Lower lobe of right lung (tissue), 2 donors: ENCODE results near the gene NT5C2. TPM values are rescaled to one million over a fixed set of nuclear protein-coding genes. Genes with fewer than 3 reads are reported as not detected.

Experiments
- ATAC-seq, 2 donors: fragments of 200-7000 bp; cut with Tn5 transposase; one replicate each; pipeline ENCODE4 v1.9.1; 2020 to 2022; ENCODE audit warnings: mild to moderate bottlenecking in 2 of 2, moderate library complexity in 2 of 2
- DNase-seq: peaks from one replicate; pipeline ENCODE4 v3.0.0-alpha.2; 2020
- H3K27ac ChIP-seq: fragments of 200-600 bp; one replicate; pipeline ENCODE4 v1.8.0; 2022
- H3K27me3 ChIP-seq: fragments of 200-600 bp; one replicate; pipeline ENCODE4 v1.8.0; 2022; ENCODE audit warnings: low read depth
- H3K36me3 ChIP-seq: fragments of 200-600 bp; one replicate; pipeline ENCODE4 v1.8.0; 2022; ENCODE audit warnings: mild to moderate bottlenecking
- H3K4me1 ChIP-seq: fragments of 200-600 bp; one replicate; pipeline ENCODE4 v1.8.0; 2022
- H3K4me3 ChIP-seq: fragments of 200-600 bp; one replicate; pipeline ENCODE4 v1.8.0; 2022; ENCODE audit warnings: mild to moderate bottlenecking
- H3K9me3 ChIP-seq: fragments of 200-600 bp; one replicate; pipeline ENCODE4 v1.8.0; 2022
- intact Hi-C: fragments of 100-400 bp; cut with DNase I; formaldehyde crosslinking; loops from one replicate; pipeline ENCODE4 v1.11.0; 2022
- total RNA-seq: library from RNA; stranded (reverse); fragmentation: NEBNext Ultra II Directional; extraction: Animal tissue kit (Norgen Biotek cat#: 25700); gene quantifications from one replicate; pipeline ENCODE4 v1.2.1, GENCODE V29; 2021
- TF ChIP-seq, protein P1 (sequence below): fragments of 200-600 bp; IDR thresholded peaks from one replicate; pipeline ENCODE4 v1.8.0; 2022; ENCODE audit warnings: antibody characterized with exemption, mild to moderate bottlenecking
- donor health status: DM: no; HTN: yes; CAD: no; lungs with severe emphysema.

The NT5C2 gene
- total RNA-seq, 1 donor from 2014 or later, result 105 TPM

DNA sequence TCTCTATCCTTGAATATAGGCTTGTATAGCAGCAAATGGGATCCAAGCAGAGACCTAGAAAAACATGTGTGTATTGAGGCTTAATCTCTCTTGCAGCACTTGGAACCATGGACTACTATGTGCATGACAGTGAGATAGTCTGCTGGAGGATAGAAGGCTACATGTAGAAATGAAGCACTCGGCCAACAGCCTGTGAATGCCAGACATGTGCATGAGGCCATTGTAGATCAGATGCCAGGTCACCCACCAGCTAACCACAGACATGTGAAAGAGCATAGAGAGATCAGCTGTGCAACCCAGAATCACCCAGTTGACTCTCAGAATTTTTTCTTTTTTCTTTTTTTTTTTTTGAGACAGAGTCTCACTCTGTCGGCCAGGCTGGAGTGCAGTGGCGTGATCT lies 90.9 kb downstream of the NT5C2 start:
- TF ChIP-seq, protein P1, sequence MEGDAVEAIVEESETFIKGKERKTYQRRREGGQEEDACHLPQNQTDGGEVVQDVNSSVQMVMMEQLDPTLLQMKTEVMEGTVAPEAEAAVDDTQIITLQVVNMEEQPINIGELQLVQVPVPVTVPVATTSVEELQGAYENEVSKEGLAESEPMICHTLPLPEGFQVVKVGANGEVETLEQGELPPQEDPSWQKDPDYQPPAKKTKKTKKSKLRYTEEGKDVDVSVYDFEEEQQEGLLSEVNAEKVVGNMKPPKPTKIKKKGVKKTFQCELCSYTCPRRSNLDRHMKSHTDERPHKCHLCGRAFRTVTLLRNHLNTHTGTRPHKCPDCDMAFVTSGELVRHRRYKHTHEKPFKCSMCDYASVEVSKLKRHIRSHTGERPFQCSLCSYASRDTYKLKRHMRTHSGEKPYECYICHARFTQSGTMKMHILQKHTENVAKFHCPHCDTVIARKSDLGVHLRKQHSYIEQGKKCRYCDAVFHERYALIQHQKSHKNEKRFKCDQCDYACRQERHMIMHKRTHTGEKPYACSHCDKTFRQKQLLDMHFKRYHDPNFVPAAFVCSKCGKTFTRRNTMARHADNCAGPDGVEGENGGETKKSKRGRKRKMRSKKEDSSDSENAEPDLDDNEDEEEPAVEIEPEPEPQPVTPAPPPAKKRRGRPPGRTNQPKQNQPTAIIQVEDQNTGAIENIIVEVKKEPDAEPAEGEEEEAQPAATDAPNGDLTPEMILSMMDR, result no peak
- Histone ChIP-seq H3K4me3 (no peak overlapping the region), H3K27me3 (no peaks in the 10 kb centered on the region), H3K27ac (no peak overlapping the region), H3K4me1 (no peaks in the 10 kb centered on the region), H3K36me3 (peaks cover 98% of the 10 kb centered on the region), H3K9me3 (no peaks in the 10 kb centered on the region)
- DNase-seq, result no peak
- intact Hi-C loops, result no loop called here
- ATAC-seq, result no peak

DNA sequence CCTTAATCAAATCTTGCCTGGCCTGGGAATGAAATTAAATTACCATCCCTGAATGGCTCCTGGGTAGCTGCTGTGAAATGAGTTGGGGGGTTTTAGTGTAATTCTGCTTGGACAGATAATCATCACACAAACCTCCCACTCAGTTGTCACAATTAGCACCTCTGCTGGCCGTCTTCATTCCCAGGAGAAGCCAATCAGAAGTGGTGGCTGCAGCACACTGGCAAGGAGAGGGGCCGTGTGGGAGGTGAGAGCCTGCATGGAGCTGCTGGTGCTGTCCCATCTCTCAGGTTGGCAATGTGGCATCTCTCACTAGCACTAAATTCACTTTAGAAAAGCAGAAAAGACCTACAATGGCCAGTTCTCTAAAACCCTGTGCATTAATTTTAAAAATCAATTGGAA lies 92.5 kb downstream of the NT5C2 start:
- no peak for DNase-seq
- H3K27me3 ChIP-seq, result no peaks in the 10 kb centered on the region
- no peak overlapping the region for H3K27ac ChIP-seq
- intact Hi-C loops, result no loop called here
- no peak for ATAC-seq
- H3K9me3 ChIP-seq, result no peaks in the 10 kb centered on the region
- H3K36me3 ChIP-seq, result peaks cover 98% of the 10 kb centered on the region
- H3K4me3 ChIP-seq, result no peak overlapping the region
- H3K4me1 ChIP-seq, result no peaks in the 10 kb centered on the region
- TF ChIP-seq, protein P1, result no peak

DNA sequence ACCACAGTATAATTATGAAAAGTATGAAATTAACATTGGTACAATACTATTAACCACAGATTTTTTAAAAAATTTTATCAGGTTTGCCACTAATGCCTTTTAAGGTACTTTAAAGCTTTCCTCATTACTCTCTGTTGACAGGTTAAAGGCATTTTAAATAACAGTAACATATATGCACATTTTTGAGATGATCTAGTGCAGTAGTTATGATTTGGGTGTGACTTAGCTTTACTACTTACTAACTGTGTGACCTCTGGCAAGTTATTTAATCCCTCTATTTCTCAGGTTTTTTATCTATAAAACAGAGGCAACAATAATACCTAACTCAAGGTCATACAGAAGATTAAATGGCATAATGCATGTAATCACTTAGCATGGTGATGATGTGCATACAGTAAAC lies 94.8 kb downstream of the NT5C2 start:
- Histone ChIP-seq H3K36me3 (peaks cover 99% of the 10 kb centered on the region), H3K9me3 (no peaks in the 10 kb centered on the region), H3K27ac (no peak overlapping the region), H3K27me3 (no peaks in the 10 kb centered on the region), H3K4me3 (no peak overlapping the region), H3K4me1 (no peaks in the 10 kb centered on the region)
- DNase-seq (no peak), ATAC-seq (no peak)
- TF ChIP-seq, protein P1, result no peak
- intact Hi-C loops, result no loop called here

DNA sequence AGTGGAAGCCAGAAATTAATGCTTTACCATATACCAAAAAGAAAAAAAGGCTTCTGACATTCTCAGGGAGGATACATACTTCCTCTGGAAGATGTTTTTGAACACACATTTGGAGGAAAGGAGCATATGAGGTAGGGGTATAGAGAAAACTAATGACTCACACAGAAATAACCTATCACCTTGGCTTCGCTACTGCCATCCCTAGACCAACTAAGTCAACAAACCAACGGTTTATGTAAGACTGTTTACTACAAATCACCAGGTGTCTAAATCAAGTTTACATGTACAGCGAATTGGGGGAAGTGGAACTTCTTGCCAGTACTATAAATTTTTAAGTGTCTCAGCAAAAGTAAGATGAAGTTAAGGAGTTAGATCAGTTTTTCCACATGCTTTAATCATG lies 96.9 kb downstream of the NT5C2 start:
- TF ChIP-seq, protein P1, result no peak
- no peak for DNase-seq
- H3K4me3 ChIP-seq, result no peak overlapping the region
- H3K9me3 ChIP-seq, result no peaks in the 10 kb centered on the region
- no peaks in the 10 kb centered on the region for H3K27me3 ChIP-seq
- no peak overlapping the region for H3K27ac ChIP-seq
- no peak for ATAC-seq
- peaks cover 100% of the 10 kb centered on the region for H3K36me3 ChIP-seq
- intact Hi-C loops, result no loop called here
- H3K4me1 ChIP-seq, result no peaks in the 10 kb centered on the region

DNA sequence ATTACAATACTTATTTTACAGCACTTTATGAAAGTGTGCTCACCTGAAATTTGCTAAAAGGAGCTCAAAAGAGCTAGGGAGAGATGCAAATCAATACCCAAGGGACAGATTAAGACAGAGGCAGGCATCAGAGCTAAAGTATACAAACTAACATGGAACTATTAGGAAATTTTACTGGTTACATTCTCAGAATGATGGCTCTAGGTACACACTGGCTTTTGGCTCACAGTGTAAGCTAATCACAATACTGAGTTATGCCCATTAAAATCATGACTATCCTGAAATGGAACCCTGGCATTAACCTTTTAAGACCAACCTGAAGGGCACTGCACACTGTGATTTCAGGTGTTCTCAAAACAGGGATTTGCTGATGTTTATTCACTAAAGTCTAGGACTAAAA lies 98.1 kb downstream of the NT5C2 start:
- Histone ChIP-seq H3K4me1 (no peaks in the 10 kb centered on the region), H3K27me3 (no peaks in the 10 kb centered on the region), H3K36me3 (peaks cover 100% of the 10 kb centered on the region), H3K27ac (no peak overlapping the region), H3K9me3 (no peaks in the 10 kb centered on the region), H3K4me3 (no peak overlapping the region)
- intact Hi-C loops, result no loop called here
- TF ChIP-seq, protein P1, result no peak
- DNase-seq, result no peak
- ATAC-seq, result no peak

DNA sequence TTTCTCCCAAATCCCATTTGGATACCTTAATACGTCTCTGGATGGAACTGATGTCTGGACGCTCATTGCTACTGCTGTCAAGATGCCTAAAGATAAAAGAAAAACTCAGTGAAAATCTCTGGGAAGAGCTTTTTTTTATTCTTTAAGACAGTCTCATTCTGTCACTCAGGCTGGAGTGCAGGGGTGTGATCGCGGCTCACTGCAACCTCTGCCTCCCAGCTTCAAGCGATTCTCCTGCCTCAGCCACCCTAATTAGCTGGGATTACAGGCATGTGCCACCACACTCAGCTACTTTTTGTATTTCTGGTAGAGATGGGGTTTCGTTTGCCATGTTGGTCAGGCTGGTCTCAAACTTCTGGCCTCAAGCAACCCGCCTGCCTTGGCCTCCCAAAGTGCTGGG lies 102.2 kb downstream of the NT5C2 start:
- Histone ChIP-seq H3K27ac (no peak overlapping the region), H3K4me3 (no peak overlapping the region), H3K36me3 (peaks cover 98% of the 10 kb centered on the region), H3K27me3 (no peaks in the 10 kb centered on the region), H3K9me3 (no peaks in the 10 kb centered on the region), H3K4me1 (no peaks in the 10 kb centered on the region)
- DNase-seq, result no peak
- intact Hi-C loops, result no loop called here
- TF ChIP-seq, protein P1, result no peak
- ATAC-seq, result no peak
